Measurements from ENCODE around the gene PLAC1. TPM values are rescaled to one million over a fixed set of nuclear protein-coding genes. Genes with fewer than 3 reads are reported as not detected.

The PLAC1 gene
- total RNA-seq: not detected

- Mint-ChIP-seq H3K27ac (no peak within 1 kb of the TSS), H3K9me3 (no peaks in the 10 kb centered on the region), H3K27me3 (peaks cover 24% of the 10 kb centered on the region), H3K36me3 (no peaks in the 10 kb centered on the region), H3K4me1 (peaks cover 8% of the 10 kb centered on the region), H3K4me3 (no peak within 1 kb of the TSS)
- DNase-seq: no peak
Observed at GRCh38 chrX:134658002-134658759, at the start of gene PLAC1. PLAC1 (minus strand) TSS chrX:134658471; CDS start chrX:134566682, 91,789 bp downstream.

- DNase-seq: no peak
- H3K4me3 Mint-ChIP-seq: no peak overlapping the region
- H3K4me1 Mint-ChIP-seq: no peaks in the 10 kb centered on the region
Observed at GRCh38 chrX:134706138-134706537, 47.9 kb upstream of the PLAC1 start.

GRCh38 chrX:134695999-134696398, 37.7 kb upstream of the PLAC1 start:
- H3K9me3 Mint-ChIP-seq: no peaks in the 10 kb centered on the region
- peaks cover 5% of the 10 kb centered on the region for H3K27me3 Mint-ChIP-seq
- no peak for DNase-seq
- H3K4me1 Mint-ChIP-seq: no peaks in the 10 kb centered on the region
- no peak overlapping the region for H3K27ac Mint-ChIP-seq
- H3K4me3 Mint-ChIP-seq: no peak overlapping the region
- H3K36me3 Mint-ChIP-seq: no peaks in the 10 kb centered on the region

More at GRCh38 chrX:134706138-134706537, 47.9 kb upstream of the PLAC1 start:
- no peaks in the 10 kb centered on the region for H3K36me3 Mint-ChIP-seq
- H3K27ac Mint-ChIP-seq: no peak overlapping the region
- H3K27me3 Mint-ChIP-seq: no peaks in the 10 kb centered on the region
- no peaks in the 10 kb centered on the region for H3K9me3 Mint-ChIP-seq

GRCh38 chrX:134694333-134695322, 36.4 kb upstream of the PLAC1 start:
- Mint-ChIP-seq H3K9me3 (no peaks in the 10 kb centered on the region), H3K27ac (no peak overlapping the region), H3K27me3 (peaks cover 1% of the 10 kb centered on the region), H3K4me3 (no peak overlapping the region), H3K36me3 (no peaks in the 10 kb centered on the region), H3K4me1 (no peaks in the 10 kb centered on the region)
- DNase-seq: no peak

GRCh38 chrX:134693644-134694043, 35.4 kb upstream of the PLAC1 start:
- Mint-ChIP-seq H3K27me3 (no peaks in the 10 kb centered on the region), H3K27ac (no peak overlapping the region), H3K9me3 (no peaks in the 10 kb centered on the region), H3K4me1 (no peaks in the 10 kb centered on the region), H3K36me3 (no peaks in the 10 kb centered on the region), H3K4me3 (no peak overlapping the region)
- DNase-seq: no peak

GRCh38 chrX:134692990-134693389, 34.7 kb upstream of the PLAC1 start:
- Mint-ChIP-seq H3K4me3 (no peak overlapping the region), H3K9me3 (no peaks in the 10 kb centered on the region), H3K27ac (no peak overlapping the region), H3K27me3 (no peaks in the 10 kb centered on the region), H3K4me1 (no peaks in the 10 kb centered on the region), H3K36me3 (no peaks in the 10 kb centered on the region)
- DNase-seq: no peak

GRCh38 chrX:134692233-134692632, 34.0 kb upstream of the PLAC1 start:
- H3K4me1 Mint-ChIP-seq: no peaks in the 10 kb centered on the region
- H3K27me3 Mint-ChIP-seq: no peaks in the 10 kb centered on the region
- no peaks in the 10 kb centered on the region for H3K9me3 Mint-ChIP-seq
- H3K27ac Mint-ChIP-seq: no peak overlapping the region
- DNase-seq: no peak
- no peak overlapping the region for H3K4me3 Mint-ChIP-seq
- H3K36me3 Mint-ChIP-seq: no peaks in the 10 kb centered on the region

- no peaks in the 10 kb centered on the region for H3K4me1 Mint-ChIP-seq
- H3K4me3 Mint-ChIP-seq: no peak overlapping the region
- H3K9me3 Mint-ChIP-seq: no peaks in the 10 kb centered on the region
- no peak overlapping the region for H3K27ac Mint-ChIP-seq
- no peaks in the 10 kb centered on the region for H3K27me3 Mint-ChIP-seq
- H3K36me3 Mint-ChIP-seq: no peaks in the 10 kb centered on the region
- no peak for DNase-seq
Observed at GRCh38 chrX:134691453-134691852, 33.2 kb upstream of the PLAC1 start.

GRCh38 chrX:134688839-134689238, 30.6 kb upstream of the PLAC1 start:
- no peak overlapping the region for H3K27ac Mint-ChIP-seq
- H3K9me3 Mint-ChIP-seq: no peaks in the 10 kb centered on the region
- no peaks in the 10 kb centered on the region for H3K27me3 Mint-ChIP-seq

GRCh38 chrX:134688031-134688823, 30.0 kb upstream of the PLAC1 start:
- no peak overlapping the region for H3K4me3 Mint-ChIP-seq
- no peak overlapping the region for H3K27ac Mint-ChIP-seq

More at GRCh38 chrX:134688839-134689238, 30.6 kb upstream of the PLAC1 start:
- DNase-seq: no peak
- H3K4me1 Mint-ChIP-seq: no peaks in the 10 kb centered on the region
- H3K4me3 Mint-ChIP-seq: no peak overlapping the region
- H3K36me3 Mint-ChIP-seq: no peaks in the 10 kb centered on the region

GRCh38 chrX:134685668-134686067, 27.4 kb upstream of the PLAC1 start:
- H3K4me1 Mint-ChIP-seq: no peaks in the 10 kb centered on the region
- H3K36me3 Mint-ChIP-seq: no peaks in the 10 kb centered on the region
- H3K27ac Mint-ChIP-seq: no peak overlapping the region
- no peaks in the 10 kb centered on the region for H3K9me3 Mint-ChIP-seq
- H3K27me3 Mint-ChIP-seq: no peaks in the 10 kb centered on the region
- H3K4me3 Mint-ChIP-seq: no peak overlapping the region
- DNase-seq: no peak

More at GRCh38 chrX:134688031-134688823, 30.0 kb upstream of the PLAC1 start:
- Mint-ChIP-seq H3K27me3 (no peaks in the 10 kb centered on the region), H3K36me3 (no peaks in the 10 kb centered on the region), H3K4me1 (no peaks in the 10 kb centered on the region), H3K9me3 (no peaks in the 10 kb centered on the region)
- DNase-seq: no peak

GRCh38 chrX:134684956-134685355, 26.7 kb upstream of the PLAC1 start:
- no peaks in the 10 kb centered on the region for H3K4me1 Mint-ChIP-seq
- H3K27ac Mint-ChIP-seq: no peak overlapping the region
- no peaks in the 10 kb centered on the region for H3K9me3 Mint-ChIP-seq
- no peak for DNase-seq
- no peaks in the 10 kb centered on the region for H3K27me3 Mint-ChIP-seq
- no peaks in the 10 kb centered on the region for H3K36me3 Mint-ChIP-seq
- no peak overlapping the region for H3K4me3 Mint-ChIP-seq

GRCh38 chrX:134683351-134684005, 25.2 kb upstream of the PLAC1 start:
- H3K4me3 Mint-ChIP-seq: no peak overlapping the region
- no peaks in the 10 kb centered on the region for H3K4me1 Mint-ChIP-seq
- no peaks in the 10 kb centered on the region for H3K36me3 Mint-ChIP-seq
- no peak overlapping the region for H3K27ac Mint-ChIP-seq
- DNase-seq: no peak
- no peaks in the 10 kb centered on the region for H3K27me3 Mint-ChIP-seq
- no peaks in the 10 kb centered on the region for H3K9me3 Mint-ChIP-seq

- DNase-seq: no peak
- Mint-ChIP-seq H3K4me1 (no peaks in the 10 kb centered on the region), H3K9me3 (no peaks in the 10 kb centered on the region), H3K4me3 (no peak overlapping the region), H3K27me3 (no peaks in the 10 kb centered on the region), H3K36me3 (no peaks in the 10 kb centered on the region), H3K27ac (no peak overlapping the region)
Observed at GRCh38 chrX:134682081-134682480, 23.8 kb upstream of the PLAC1 start.
